ENCODE data around the gene PLEKHB2.
"Not testable (repeated sequence)": the region's sequence is repeated elsewhere in the genome, so short reads cannot be mapped to it uniquely, and the experiment has no call there.

Gene PLEKHB2

GRCh38 chr2:131064589-131065512, 40.3 kb upstream of the PLEKHB2 start:
- DNase-seq (ENCODE audit: low spot score) = no peak
- TF ChIP-seq CTCF (IDR thresholded peaks at IDR 0.05; ENCODE audit: extremely low read depth, missing control alignments) = no peak

GRCh38 chr2:131067465-131068125, 37.5 kb upstream of the PLEKHB2 start:
- DNase-seq (ENCODE audit: low spot score) = no peak
- no peak for TF ChIP-seq CTCF (IDR thresholded peaks at IDR 0.05; ENCODE audit: extremely low read depth, missing control alignments)

- DNase-seq (ENCODE audit: low spot score) = not testable (repeated sequence)
Measured at GRCh38 chr2:131068172-131068571, 37.0 kb upstream of the PLEKHB2 start.

GRCh38 chr2:131075578-131075977, 29.6 kb upstream of the PLEKHB2 start:
- not testable (repeated sequence) for DNase-seq (ENCODE audit: low spot score)

GRCh38 chr2:131076707-131077106, 28.4 kb upstream of the PLEKHB2 start:
- TF ChIP-seq CTCF (IDR thresholded peaks at IDR 0.05; ENCODE audit: extremely low read depth, missing control alignments) = no peak
- DNase-seq (ENCODE audit: low spot score) = no peak

GRCh38 chr2:131077182-131077846, 27.8 kb upstream of the PLEKHB2 start:
- no peak for DNase-seq (ENCODE audit: low spot score)
- no peak for TF ChIP-seq CTCF (IDR thresholded peaks at IDR 0.05; ENCODE audit: extremely low read depth, missing control alignments)

GRCh38 chr2:131077966-131078365, 27.2 kb upstream of the PLEKHB2 start:
- DNase-seq (ENCODE audit: low spot score) = no peak
- TF ChIP-seq CTCF (IDR thresholded peaks at IDR 0.05; ENCODE audit: extremely low read depth, missing control alignments) = no peak

GRCh38 chr2:131079931-131080330, 25.2 kb upstream of the PLEKHB2 start:
- DNase-seq (ENCODE audit: low spot score) = not testable (repeated sequence)
